OCI-LY3 (cell line): Measurements from ENCODE around the gene SMURF2.

ENCODE experiments used
- EZH2phosphoT487 ChIP-seq: fragments of 200-600 bp; shearing (Covaris generic); IDR thresholded peaks from 2 replicates; pipeline ENCODE4 v1.6.1; 2018; ENCODE audit warnings: antibody characterized with exemption, mixed run types, low read depth
- TF ChIP-seq, protein P1 (sequence below): fragments of 200-600, 300-600 bp; sonication (generic); IDR thresholded peaks from 2 replicates; pipeline ENCODE4 v1.5.1; 2014; ENCODE audit warnings: antibody characterized with exemption, low read length, low read depth

DNA sequence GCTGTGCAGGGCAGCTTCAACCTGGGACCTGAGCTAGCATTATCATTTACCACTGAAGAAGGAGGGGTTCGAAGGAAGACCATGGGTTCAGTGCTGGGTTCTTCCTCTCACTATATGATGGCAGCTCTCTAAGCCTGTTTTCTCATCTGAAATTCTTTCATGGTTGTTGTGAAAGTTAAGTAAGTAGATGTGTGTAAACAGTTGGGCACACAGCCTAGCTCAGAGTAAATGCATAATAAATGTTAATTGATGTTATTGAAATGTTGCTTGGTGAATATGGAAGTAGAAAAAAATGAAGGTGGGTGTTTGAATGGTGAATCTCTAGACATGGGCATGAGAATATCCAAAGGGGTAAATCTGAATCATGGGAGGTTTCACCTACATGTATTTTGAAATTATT, 146.3 kb downstream of the SMURF2 start:
- TF ChIP-seq, protein P1, sequence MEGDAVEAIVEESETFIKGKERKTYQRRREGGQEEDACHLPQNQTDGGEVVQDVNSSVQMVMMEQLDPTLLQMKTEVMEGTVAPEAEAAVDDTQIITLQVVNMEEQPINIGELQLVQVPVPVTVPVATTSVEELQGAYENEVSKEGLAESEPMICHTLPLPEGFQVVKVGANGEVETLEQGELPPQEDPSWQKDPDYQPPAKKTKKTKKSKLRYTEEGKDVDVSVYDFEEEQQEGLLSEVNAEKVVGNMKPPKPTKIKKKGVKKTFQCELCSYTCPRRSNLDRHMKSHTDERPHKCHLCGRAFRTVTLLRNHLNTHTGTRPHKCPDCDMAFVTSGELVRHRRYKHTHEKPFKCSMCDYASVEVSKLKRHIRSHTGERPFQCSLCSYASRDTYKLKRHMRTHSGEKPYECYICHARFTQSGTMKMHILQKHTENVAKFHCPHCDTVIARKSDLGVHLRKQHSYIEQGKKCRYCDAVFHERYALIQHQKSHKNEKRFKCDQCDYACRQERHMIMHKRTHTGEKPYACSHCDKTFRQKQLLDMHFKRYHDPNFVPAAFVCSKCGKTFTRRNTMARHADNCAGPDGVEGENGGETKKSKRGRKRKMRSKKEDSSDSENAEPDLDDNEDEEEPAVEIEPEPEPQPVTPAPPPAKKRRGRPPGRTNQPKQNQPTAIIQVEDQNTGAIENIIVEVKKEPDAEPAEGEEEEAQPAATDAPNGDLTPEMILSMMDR = no peak
- TF ChIP-seq EZH2phosphoT487 = no peak
